ENCODE results near the gene LYST. TPM values are rescaled to one million over a fixed set of nuclear protein-coding genes. Genes with fewer than 3 reads are reported as not detected.

Gene LYST
- polyA plus RNA-seq, 1 of the 3 experiments (the other 2 are of a cell fraction) = 3.9 TPM

DNA sequence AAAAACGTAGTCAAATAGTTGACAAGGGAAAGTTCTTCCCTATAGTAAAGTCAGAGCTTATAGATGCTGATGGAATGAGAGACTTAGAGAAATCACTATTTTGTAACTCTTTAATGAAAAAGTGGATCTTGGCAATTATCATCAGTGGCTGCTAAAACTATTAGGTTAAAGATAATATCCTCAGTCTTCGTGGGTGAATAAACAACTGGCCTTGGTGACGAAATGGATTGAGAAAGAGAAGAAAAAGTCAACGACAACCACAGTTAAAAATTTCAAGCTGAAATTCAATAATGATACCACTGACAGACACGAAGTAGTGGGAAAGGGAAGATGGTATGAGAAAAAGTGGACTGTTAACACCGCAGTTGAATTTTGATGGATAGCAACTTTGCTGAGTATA is 127.1 kb downstream of the LYST start (continued):
- TF ChIP-seq, protein P1, sequence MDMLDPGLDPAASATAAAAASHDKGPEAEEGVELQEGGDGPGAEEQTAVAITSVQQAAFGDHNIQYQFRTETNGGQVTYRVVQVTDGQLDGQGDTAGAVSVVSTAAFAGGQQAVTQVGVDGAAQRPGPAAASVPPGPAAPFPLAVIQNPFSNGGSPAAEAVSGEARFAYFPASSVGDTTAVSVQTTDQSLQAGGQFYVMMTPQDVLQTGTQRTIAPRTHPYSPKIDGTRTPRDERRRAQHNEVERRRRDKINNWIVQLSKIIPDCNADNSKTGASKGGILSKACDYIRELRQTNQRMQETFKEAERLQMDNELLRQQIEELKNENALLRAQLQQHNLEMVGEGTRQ (IDR thresholded peaks at IDR 0.05; ENCODE audit: borderline replicate concordance, low read depth, low read length) = no peak
- TF ChIP-seq FOXJ3 (CRISPR knock-in tag; IDR thresholded peaks at IDR 0.05) (no peak), RXRA (IDR thresholded peaks at IDR 0.05; ENCODE audit: borderline replicate concordance, low read depth) (no peak), ELF1 (IDR thresholded peaks at IDR 0.05) (no peak)
- TF ChIP-seq, protein P2, sequence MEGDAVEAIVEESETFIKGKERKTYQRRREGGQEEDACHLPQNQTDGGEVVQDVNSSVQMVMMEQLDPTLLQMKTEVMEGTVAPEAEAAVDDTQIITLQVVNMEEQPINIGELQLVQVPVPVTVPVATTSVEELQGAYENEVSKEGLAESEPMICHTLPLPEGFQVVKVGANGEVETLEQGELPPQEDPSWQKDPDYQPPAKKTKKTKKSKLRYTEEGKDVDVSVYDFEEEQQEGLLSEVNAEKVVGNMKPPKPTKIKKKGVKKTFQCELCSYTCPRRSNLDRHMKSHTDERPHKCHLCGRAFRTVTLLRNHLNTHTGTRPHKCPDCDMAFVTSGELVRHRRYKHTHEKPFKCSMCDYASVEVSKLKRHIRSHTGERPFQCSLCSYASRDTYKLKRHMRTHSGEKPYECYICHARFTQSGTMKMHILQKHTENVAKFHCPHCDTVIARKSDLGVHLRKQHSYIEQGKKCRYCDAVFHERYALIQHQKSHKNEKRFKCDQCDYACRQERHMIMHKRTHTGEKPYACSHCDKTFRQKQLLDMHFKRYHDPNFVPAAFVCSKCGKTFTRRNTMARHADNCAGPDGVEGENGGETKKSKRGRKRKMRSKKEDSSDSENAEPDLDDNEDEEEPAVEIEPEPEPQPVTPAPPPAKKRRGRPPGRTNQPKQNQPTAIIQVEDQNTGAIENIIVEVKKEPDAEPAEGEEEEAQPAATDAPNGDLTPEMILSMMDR (IDR thresholded peaks at IDR 0.05) = no peak

DNA sequence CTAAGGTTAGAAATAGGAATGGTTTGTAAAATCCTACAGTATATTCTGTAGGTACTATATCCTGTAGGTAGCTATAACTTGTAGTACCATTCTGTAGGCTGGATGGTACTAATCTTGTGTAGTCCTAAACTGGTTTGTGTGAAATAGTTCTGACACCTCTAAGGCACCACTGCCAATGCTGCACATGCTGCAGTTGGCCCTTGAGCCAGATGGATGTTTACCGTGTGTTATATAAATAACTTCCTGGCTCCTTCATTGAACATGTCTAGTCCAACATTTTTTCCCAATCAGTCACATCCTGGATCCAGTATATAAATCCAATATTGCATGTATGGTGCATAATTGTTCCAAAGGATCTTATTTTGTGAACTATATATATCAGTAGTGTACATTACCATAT is 127.6 kb downstream of the LYST start:
- no peak overlapping the region for H3K4me3 ChIP-seq (ENCODE audit: low read depth in 2 of 2, low read length in 1 of 2)
- DNase-seq = no peak
- H3K27ac ChIP-seq (ENCODE audit: low read depth in 2 of 2, low read length in 1 of 2) = peak overlapping the region in 1 of 2 experiments; percentile 13; a peak in 1 of 4 replicates
- ChIA-PET CTCF (interaction anchor here (0.5 kb wide), 1 partner anchor 44 kb away, joined by 3 read pairs; no protein-coding TSS in a partner anchor), POLR2A (no interaction called here)
- no peaks in the 10 kb centered on the region for H4K20me1 ChIP-seq (ENCODE audit: insufficient read depth)
- H3K4me1 ChIP-seq (ENCODE audit: control insufficient read depth in 1 of 2, insufficient read depth in 2 of 2, low read depth in 1 of 2, low read length in 1 of 2) = peaks cover 9 to 28% of the 10 kb centered on the region in 2 experiments; a peak in 2 of 4 replicates
- H3K4me2 ChIP-seq = no peak overlapping the region
- H3K36me3 ChIP-seq (replicated peaks in 1 of 2; ENCODE audit: control insufficient read depth in 1 of 2, insufficient read depth in 2 of 2, low read length in 1 of 2) = peaks cover 9 to 19% of the 10 kb centered on the region in 2 experiments
- H3K9me2 ChIP-seq = no peaks in the 10 kb centered on the region
- WGBS (ENCODE audit: low lambda C conversion rate) = 25% methylated on average over 1 of the region's 1 CpG
- H3K79me2 ChIP-seq (ENCODE audit: insufficient read depth) = no peaks in the 10 kb centered on the region
- peaks cover 24% of the 10 kb centered on the region for H3F3A ChIP-seq (replicated peaks; ENCODE audit: insufficient read depth)
- no peak overlapping the region for H2AFZ ChIP-seq (ENCODE audit: low read depth)
- no peaks in the 10 kb centered on the region for H3K9me3 ChIP-seq
- no peak overlapping the region for H3K9ac ChIP-seq
- H3K27me3 ChIP-seq (ENCODE audit: insufficient read depth) = no peaks in the 10 kb centered on the region
- TF ChIP-seq SIN3A (IDR thresholded peaks at IDR 0.05; ENCODE audit: borderline replicate concordance, low read depth, low read length) (no peak), YY1 (IDR thresholded peaks at IDR 0.05; ENCODE audit: low read depth) (no peak), SMC3 (IDR thresholded peaks at IDR 0.05; ENCODE audit: low read depth, low read length) (no peak), EZH2phosphoT487 (IDR thresholded peaks at IDR 0.05; ENCODE audit: borderline replicate concordance, low read depth) (no peak), FOXM1 (IDR thresholded peaks at IDR 0.05; ENCODE audit: low read depth) (no peak), NFIC (IDR thresholded peaks at IDR 0.05; ENCODE audit: borderline replicate concordance) (peak; percentile 32; the same call in 1 of the 2 replicates), TAF1 (IDR thresholded peaks at IDR 0.05; ENCODE audit: borderline replicate concordance, low read depth, low read length) (no peak)
- TF ChIP-seq, protein P2 (IDR thresholded peaks at IDR 0.05) = no peak
- TF ChIP-seq, protein P3, sequence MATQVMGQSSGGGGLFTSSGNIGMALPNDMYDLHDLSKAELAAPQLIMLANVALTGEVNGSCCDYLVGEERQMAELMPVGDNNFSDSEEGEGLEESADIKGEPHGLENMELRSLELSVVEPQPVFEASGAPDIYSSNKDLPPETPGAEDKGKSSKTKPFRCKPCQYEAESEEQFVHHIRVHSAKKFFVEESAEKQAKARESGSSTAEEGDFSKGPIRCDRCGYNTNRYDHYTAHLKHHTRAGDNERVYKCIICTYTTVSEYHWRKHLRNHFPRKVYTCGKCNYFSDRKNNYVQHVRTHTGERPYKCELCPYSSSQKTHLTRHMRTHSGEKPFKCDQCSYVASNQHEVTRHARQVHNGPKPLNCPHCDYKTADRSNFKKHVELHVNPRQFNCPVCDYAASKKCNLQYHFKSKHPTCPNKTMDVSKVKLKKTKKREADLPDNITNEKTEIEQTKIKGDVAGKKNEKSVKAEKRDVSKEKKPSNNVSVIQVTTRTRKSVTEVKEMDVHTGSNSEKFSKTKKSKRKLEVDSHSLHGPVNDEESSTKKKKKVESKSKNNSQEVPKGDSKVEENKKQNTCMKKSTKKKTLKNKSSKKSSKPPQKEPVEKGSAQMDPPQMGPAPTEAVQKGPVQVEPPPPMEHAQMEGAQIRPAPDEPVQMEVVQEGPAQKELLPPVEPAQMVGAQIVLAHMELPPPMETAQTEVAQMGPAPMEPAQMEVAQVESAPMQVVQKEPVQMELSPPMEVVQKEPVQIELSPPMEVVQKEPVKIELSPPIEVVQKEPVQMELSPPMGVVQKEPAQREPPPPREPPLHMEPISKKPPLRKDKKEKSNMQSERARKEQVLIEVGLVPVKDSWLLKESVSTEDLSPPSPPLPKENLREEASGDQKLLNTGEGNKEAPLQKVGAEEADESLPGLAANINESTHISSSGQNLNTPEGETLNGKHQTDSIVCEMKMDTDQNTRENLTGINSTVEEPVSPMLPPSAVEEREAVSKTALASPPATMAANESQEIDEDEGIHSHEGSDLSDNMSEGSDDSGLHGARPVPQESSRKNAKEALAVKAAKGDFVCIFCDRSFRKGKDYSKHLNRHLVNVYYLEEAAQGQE (IDR thresholded peaks at IDR 0.05; ENCODE audit: low read depth, low read length) = no peak
- TF ChIP-seq, protein P4, sequence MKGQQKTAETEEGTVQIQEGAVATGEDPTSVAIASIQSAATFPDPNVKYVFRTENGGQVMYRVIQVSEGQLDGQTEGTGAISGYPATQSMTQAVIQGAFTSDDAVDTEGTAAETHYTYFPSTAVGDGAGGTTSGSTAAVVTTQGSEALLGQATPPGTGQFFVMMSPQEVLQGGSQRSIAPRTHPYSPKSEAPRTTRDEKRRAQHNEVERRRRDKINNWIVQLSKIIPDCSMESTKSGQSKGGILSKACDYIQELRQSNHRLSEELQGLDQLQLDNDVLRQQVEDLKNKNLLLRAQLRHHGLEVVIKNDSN (IDR thresholded peaks at IDR 0.05; ENCODE audit: borderline replicate concordance, low read depth) = no peak
- TF ChIP-seq, protein P5, sequence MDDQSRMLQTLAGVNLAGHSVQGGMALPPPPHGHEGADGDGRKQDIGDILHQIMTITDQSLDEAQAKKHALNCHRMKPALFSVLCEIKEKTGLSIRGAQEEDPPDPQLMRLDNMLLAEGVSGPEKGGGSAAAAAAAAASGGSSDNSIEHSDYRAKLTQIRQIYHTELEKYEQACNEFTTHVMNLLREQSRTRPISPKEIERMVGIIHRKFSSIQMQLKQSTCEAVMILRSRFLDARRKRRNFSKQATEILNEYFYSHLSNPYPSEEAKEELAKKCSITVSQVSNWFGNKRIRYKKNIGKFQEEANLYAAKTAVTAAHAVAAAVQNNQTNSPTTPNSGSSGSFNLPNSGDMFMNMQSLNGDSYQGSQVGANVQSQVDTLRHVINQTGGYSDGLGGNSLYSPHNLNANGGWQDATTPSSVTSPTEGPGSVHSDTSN (IDR thresholded peaks at IDR 0.05) = no peak
- TF ChIP-seq, protein P6, sequence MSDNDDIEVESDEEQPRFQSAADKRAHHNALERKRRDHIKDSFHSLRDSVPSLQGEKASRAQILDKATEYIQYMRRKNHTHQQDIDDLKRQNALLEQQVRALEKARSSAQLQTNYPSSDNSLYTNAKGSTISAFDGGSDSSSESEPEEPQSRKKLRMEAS (IDR thresholded peaks at IDR 0.05; ENCODE audit: low read depth) = 0 out of 2 replicates have a peak, but pooled peaks have one; percentile 17
- TF ChIP-seq, protein P7, sequence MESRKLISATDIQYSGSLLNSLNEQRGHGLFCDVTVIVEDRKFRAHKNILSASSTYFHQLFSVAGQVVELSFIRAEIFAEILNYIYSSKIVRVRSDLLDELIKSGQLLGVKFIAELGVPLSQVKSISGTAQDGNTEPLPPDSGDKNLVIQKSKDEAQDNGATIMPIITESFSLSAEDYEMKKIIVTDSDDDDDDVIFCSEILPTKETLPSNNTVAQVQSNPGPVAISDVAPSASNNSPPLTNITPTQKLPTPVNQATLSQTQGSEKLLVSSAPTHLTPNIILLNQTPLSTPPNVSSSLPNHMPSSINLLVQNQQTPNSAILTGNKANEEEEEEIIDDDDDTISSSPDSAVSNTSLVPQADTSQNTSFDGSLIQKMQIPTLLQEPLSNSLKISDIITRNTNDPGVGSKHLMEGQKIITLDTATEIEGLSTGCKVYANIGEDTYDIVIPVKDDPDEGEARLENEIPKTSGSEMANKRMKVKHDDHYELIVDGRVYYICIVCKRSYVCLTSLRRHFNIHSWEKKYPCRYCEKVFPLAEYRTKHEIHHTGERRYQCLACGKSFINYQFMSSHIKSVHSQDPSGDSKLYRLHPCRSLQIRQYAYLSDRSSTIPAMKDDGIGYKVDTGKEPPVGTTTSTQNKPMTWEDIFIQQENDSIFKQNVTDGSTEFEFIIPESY (IDR thresholded peaks at IDR 0.05; ENCODE audit: borderline replicate concordance, low read depth) = no peak
